Activated CD8-positive, alpha-beta T cell treated with anti-CD3 and anti-CD28 coated beads, Interleukin-2, amount 10 ng/mL, durations not matched to agents 7 days and 5 days (primary cell): Measurements from ENCODE around the gene C1orf87. TPM values are rescaled to one million over a fixed set of nuclear protein-coding genes. Genes with fewer than 3 reads are reported as not detected.

Source experiments
- ATAC-seq: fragments of 150-1000 bp; cut with Tn5 transposase; one replicate; pipeline ENCODE4 v1.10.0; 2021; ENCODE audit warnings: moderate library complexity
- CTCF ChIA-PET: fragments of 350-600 bp; sonication (Branson Sonifier 250); formaldehyde crosslinking; loops from one replicate; lab custom pipeline; 2021; ENCODE audit warnings: antibody characterized with exemption; lab: Charles Lee
- POLR2A ChIA-PET: fragments of 350-600 bp; sonication (Branson Sonifier 250); formaldehyde crosslinking; loops from one replicate; lab custom pipeline; 2021; ENCODE audit warnings: antibody characterized with exemption; lab: Charles Lee
- DNase-seq: peaks from one replicate; pipeline ENCODE4 v3.0.0-alpha.2; 2020
- H3K27ac Mint-ChIP-seq: one replicate; pipeline ENCODE4 v1.8.0; 2021; ENCODE audit warnings: mild to moderate bottlenecking, mixed read lengths
- H3K27me3 Mint-ChIP-seq: one replicate; pipeline ENCODE4 v1.8.0; 2021; ENCODE audit warnings: low read depth, mixed read lengths
- H3K36me3 Mint-ChIP-seq: one replicate; pipeline ENCODE4 v1.8.0; 2021; ENCODE audit warnings: low read depth, mixed read lengths
- H3K4me1 Mint-ChIP-seq: one replicate; pipeline ENCODE4 v1.8.0; 2021; ENCODE audit warnings: low read depth, mixed read lengths
- H3K4me3 Mint-ChIP-seq: one replicate; pipeline ENCODE4 v1.8.0; 2021; ENCODE audit warnings: mild to moderate bottlenecking, mixed read lengths
- H3K9me3 Mint-ChIP-seq: one replicate; pipeline ENCODE4 v1.8.0; 2022; ENCODE audit warnings: mixed read lengths; ENCODE audit not compliant: insufficient read depth
- total RNA-seq, 2 experiments: library from RNA; stranded (reverse); gene quantifications; one replicate each; pipeline ENCODE4 v1.2.3, GENCODE V29; 2021

The C1orf87 gene
- total RNA-seq, 2 experiments from 2014 or later = not detected

DNA sequence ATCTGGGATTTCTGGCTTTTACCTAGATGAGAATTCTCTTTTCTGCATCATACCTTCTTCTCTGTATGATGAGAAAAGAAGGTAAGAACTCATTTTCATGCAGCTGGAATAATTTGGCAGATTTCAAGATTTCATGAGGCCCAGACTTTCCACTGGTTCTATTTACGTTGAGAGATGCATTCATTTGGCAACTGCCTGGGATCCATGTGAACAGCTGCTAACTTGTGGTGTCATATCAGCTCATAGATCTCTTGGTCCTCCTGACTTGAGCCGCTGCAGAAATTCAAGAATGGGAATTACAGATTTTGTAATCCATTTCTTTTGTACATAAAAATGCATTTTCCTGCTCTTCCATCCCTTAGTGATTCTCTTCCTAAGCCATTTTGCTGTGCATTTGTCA lies 17.1 kb upstream of the C1orf87 start:
- Mint-ChIP-seq H3K27me3 (no peaks in the 10 kb centered on the region), H3K4me1 (no peaks in the 10 kb centered on the region), H3K36me3 (no peaks in the 10 kb centered on the region), H3K4me3 (no peak overlapping the region), H3K27ac (no peak overlapping the region), H3K9me3 (no peaks in the 10 kb centered on the region)
- CTCF ChIA-PET = no interaction called here
- ATAC-seq (no peak), DNase-seq (no peak)
- POLR2A ChIA-PET = no interaction called here

DNA sequence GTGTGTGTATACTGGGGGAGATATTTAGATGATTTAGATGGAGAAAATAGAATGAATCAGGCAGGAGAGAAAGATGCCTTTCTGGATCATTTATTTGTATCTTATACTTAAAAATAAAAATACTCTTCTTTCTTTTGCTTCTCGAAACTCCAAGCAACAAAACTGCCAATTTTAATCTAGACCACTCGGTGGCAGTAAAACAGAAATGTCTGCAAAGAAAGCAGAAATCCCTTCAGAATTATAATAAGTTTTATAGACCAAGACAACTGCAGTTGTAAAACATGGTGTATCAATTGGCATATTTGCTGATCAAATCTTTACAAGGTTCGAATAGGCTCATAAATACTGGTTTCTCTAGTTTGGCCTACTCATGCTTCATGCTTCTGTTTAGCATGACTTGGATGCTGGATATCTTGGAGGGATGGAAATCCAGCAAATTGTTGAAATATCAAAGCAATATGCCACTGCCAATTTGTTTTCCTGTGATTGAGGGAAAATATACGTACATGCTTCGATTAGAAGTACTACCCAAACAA lies 15.1 kb upstream of the C1orf87 start:
- Mint-ChIP-seq H3K27ac (no peak overlapping the region), H3K27me3 (no peaks in the 10 kb centered on the region), H3K4me3 (no peak overlapping the region), H3K36me3 (no peaks in the 10 kb centered on the region), H3K4me1 (no peaks in the 10 kb centered on the region), H3K9me3 (no peaks in the 10 kb centered on the region)
- no peak for ATAC-seq
- ChIA-PET POLR2A (no interaction called here), CTCF (no interaction called here)
- DNase-seq = no peak

DNA sequence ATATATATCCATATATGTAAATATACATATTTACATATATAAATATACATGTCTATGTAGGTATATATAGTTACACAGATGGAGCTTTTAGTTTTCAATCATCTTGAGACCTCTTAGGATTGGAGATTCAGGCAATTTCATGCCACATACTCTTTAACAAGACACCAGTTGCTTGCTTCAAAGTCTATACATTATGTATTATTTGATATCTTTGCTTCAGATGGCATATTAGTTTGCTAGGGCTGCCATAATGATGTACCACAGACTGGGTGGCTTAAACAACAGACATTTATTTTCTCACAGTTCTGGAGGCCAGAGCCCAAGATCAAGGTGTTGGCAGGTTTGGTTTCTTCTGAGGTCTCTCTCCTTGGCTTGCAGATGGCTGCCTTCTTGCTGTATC lies 14.1 kb upstream of the C1orf87 start:
- POLR2A ChIA-PET = no interaction called here
- ATAC-seq = no peak
- no peaks in the 10 kb centered on the region for H3K27me3 Mint-ChIP-seq
- no peaks in the 10 kb centered on the region for H3K36me3 Mint-ChIP-seq
- CTCF ChIA-PET = no interaction called here
- H3K4me1 Mint-ChIP-seq = no peaks in the 10 kb centered on the region
- no peaks in the 10 kb centered on the region for H3K9me3 Mint-ChIP-seq
- no peak overlapping the region for H3K27ac Mint-ChIP-seq
- H3K4me3 Mint-ChIP-seq = no peak overlapping the region
- no peak for DNase-seq

DNA sequence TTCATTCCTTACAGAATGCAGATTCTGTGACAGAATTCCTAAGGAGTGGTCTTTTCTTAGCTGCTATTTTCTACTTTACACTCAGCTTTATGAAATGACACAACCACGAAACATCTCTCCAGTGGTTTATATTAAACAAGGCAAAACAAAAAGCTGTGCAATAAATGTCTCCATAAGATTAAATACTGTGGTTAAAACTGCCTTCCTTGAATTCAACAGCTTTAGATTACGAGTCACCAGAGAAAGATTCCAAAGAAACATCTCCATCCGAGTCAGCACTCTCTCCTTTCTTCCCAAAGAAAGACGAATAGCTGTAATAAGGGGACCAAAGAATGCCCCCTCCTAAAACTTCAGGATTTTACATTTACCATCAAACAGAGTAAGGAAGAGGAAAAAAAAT lies 4.6 kb upstream of the C1orf87 start:
- ChIA-PET CTCF (no interaction called here), POLR2A (no interaction called here)
- no peak for DNase-seq
- no peak for ATAC-seq
- Mint-ChIP-seq H3K27ac (no peak overlapping the region), H3K9me3 (no peaks in the 10 kb centered on the region), H3K27me3 (peaks cover 13% of the 10 kb centered on the region), H3K36me3 (no peaks in the 10 kb centered on the region), H3K4me1 (no peaks in the 10 kb centered on the region), H3K4me3 (no peak overlapping the region)

DNA sequence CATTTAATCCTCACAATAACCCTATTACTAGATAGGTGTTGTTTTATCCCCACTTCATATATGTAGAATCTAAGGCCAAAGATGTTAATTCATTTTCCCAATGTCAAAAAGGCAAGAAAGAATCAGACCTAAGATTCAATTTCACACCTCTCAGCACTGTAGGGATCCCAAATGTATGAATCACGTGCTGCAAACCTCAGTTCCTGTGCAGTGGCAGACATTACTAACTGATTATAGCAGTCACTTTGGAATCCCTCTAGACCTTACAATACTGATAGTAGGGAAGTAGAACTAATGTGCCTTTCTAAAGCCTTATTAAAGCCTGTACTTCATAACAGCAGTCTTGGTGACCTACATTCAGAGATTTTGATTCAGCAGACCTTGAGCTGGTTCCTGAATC lies 2.3 kb downstream of the C1orf87 start:
- ChIA-PET POLR2A (no interaction called here), CTCF (no interaction called here)
- no peak overlapping the region for H3K4me3 Mint-ChIP-seq
- no peak for ATAC-seq
- H3K9me3 Mint-ChIP-seq = no peaks in the 10 kb centered on the region
- DNase-seq = no peak
- peaks cover 22% of the 10 kb centered on the region for H3K27me3 Mint-ChIP-seq
- H3K27ac Mint-ChIP-seq = no peak overlapping the region
- H3K4me1 Mint-ChIP-seq = no peaks in the 10 kb centered on the region
- no peaks in the 10 kb centered on the region for H3K36me3 Mint-ChIP-seq

DNA sequence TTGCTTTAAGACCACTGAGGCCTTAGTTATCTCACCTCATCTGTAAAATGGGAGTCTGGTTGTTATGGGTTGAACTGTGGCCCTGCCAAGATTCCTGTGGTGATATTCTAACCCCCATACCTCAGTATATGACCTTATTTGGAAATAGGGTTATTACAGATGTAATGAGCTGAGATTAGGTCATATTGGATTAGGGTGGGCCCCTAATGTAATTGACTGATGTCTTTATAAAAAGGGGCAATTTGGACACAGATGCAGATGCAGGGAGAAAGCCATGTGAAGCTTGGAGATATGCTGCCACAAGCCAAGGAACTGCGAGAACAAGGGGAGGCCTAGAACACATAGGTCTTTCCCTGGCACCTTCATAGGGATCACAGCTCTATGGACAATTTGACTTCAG lies 3.9 kb downstream of the C1orf87 start:
- CTCF ChIA-PET = no interaction called here
- DNase-seq = no peak
- no peak overlapping the region for H3K4me3 Mint-ChIP-seq

GRCh38 chr1:60068393-60069045 lies 5.1 kb downstream of the C1orf87 start:
- Mint-ChIP-seq H3K4me1 (no peaks in the 10 kb centered on the region), H3K36me3 (no peaks in the 10 kb centered on the region), H3K4me3 (no peak overlapping the region), H3K9me3 (no peaks in the 10 kb centered on the region), H3K27me3 (peaks cover 12% of the 10 kb centered on the region), H3K27ac (no peak overlapping the region)
- DNase-seq = no peak
- ChIA-PET POLR2A (no interaction called here), CTCF (no interaction called here)
- no peak for ATAC-seq

More for the DNA sequence above, 3.9 kb downstream of the C1orf87 start:
- Mint-ChIP-seq H3K9me3 (no peaks in the 10 kb centered on the region), H3K27me3 (peaks cover 15% of the 10 kb centered on the region), H3K27ac (no peak overlapping the region), H3K4me1 (no peaks in the 10 kb centered on the region), H3K36me3 (no peaks in the 10 kb centered on the region)
- POLR2A ChIA-PET = interaction anchor here (0.7 kb wide), 1 partner anchor 688 kb away, joined by 3 read pairs; no protein-coding TSS in a partner anchor
- ATAC-seq = no peak

GRCh38 chr1:60066001-60066400 lies 7.6 kb downstream of the C1orf87 start:
- CTCF ChIA-PET = no interaction called here
- no peak for ATAC-seq

GRCh38 chr1:60065199-60065598 lies 8.4 kb downstream of the C1orf87 start:
- Mint-ChIP-seq H3K36me3 (no peaks in the 10 kb centered on the region), H3K27me3 (no peaks in the 10 kb centered on the region), H3K4me1 (no peaks in the 10 kb centered on the region), H3K9me3 (no peaks in the 10 kb centered on the region), H3K4me3 (no peak overlapping the region), H3K27ac (no peak overlapping the region)
- DNase-seq (no peak), ATAC-seq (no peak)
- ChIA-PET POLR2A (no interaction called here), CTCF (no interaction called here)

More at GRCh38 chr1:60066001-60066400, 7.6 kb downstream of the C1orf87 start:
- Mint-ChIP-seq H3K27ac (no peak overlapping the region), H3K27me3 (no peaks in the 10 kb centered on the region), H3K4me1 (no peaks in the 10 kb centered on the region), H3K36me3 (no peaks in the 10 kb centered on the region), H3K4me3 (no peak overlapping the region), H3K9me3 (no peaks in the 10 kb centered on the region)
- POLR2A ChIA-PET = no interaction called here
- DNase-seq = no peak

DNA sequence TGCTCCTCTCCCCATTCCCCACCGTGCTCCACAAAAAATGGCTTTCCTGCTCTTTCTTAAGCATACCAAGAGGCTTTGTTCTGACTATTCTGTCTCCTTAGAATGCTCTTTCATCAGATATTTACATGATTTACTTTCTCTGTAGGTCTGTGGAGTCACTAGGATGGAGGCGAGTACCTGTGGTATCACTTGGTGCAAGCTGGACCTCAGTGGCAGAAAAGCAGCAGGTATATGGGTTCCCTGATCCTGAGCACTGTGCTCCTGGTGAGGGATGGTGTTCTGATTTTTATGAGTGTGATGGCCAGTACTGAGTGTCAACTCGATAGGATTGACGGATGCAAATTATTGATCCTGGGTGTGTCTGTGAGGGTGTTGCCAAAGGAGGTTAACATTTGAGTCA lies 10.0 kb downstream of the C1orf87 start:
- Mint-ChIP-seq H3K4me1 (no peaks in the 10 kb centered on the region), H3K9me3 (no peaks in the 10 kb centered on the region), H3K36me3 (no peaks in the 10 kb centered on the region), H3K27ac (no peak overlapping the region), H3K4me3 (no peak overlapping the region), H3K27me3 (no peaks in the 10 kb centered on the region)
- ATAC-seq (no peak), DNase-seq (no peak)
- ChIA-PET CTCF (no interaction called here), POLR2A (no interaction called here)

GRCh38 chr1:60059468-60059867 lies 14.1 kb downstream of the C1orf87 start:
- H3K4me1 Mint-ChIP-seq = no peaks in the 10 kb centered on the region
- ChIA-PET POLR2A (no interaction called here), CTCF (no interaction called here)
- ATAC-seq (no peak), DNase-seq (no peak)
- H3K4me3 Mint-ChIP-seq = no peak overlapping the region
- H3K27ac Mint-ChIP-seq = no peak overlapping the region
- H3K27me3 Mint-ChIP-seq = no peaks in the 10 kb centered on the region
- no peaks in the 10 kb centered on the region for H3K36me3 Mint-ChIP-seq
- H3K9me3 Mint-ChIP-seq = no peaks in the 10 kb centered on the region

GRCh38 chr1:60055336-60055735 lies 18.2 kb downstream of the C1orf87 start:
- Mint-ChIP-seq H3K4me1 (no peaks in the 10 kb centered on the region), H3K9me3 (no peaks in the 10 kb centered on the region), H3K27me3 (no peaks in the 10 kb centered on the region), H3K36me3 (no peaks in the 10 kb centered on the region), H3K27ac (no peak overlapping the region), H3K4me3 (no peak overlapping the region)
- ATAC-seq (no peak), DNase-seq (no peak)
- POLR2A ChIA-PET = no interaction called here
- CTCF ChIA-PET = no interaction called here

- Mint-ChIP-seq H3K27ac (no peak overlapping the region), H3K9me3 (peaks cover 4% of the 10 kb centered on the region), H3K27me3 (no peaks in the 10 kb centered on the region), H3K4me3 (no peak overlapping the region), H3K4me1 (no peaks in the 10 kb centered on the region), H3K36me3 (no peaks in the 10 kb centered on the region)
- no peak for ATAC-seq
- CTCF ChIA-PET = no interaction called here
- POLR2A ChIA-PET = no interaction called here
- DNase-seq = no peak
These were observed 19.2 kb downstream of the C1orf87 start for GRCh38 chr1:60054374-60054773.
